Lower leg skin (tissue), 3 donors: Measurements from ENCODE around the gene ZNF878.

Source experiments
- CTCF ChIP-seq, 3 donors: fragments of 450-650 bp; IDR thresholded peaks; one replicate each; pipeline ENCODE4 v1.5.1; 2016; ENCODE audit warnings: antibody characterized with exemption in 3 of 3, mild to moderate bottlenecking in 3 of 3, moderate library complexity in 2 of 3
- POLR2A ChIP-seq, 2 donors: fragments of 450-650 bp; IDR thresholded peaks; one replicate each; pipeline ENCODE4 v1.6.1; 2016 to 2017; ENCODE audit warnings: antibody characterized with exemption in 2 of 2, mild to moderate bottlenecking in 1 of 2, moderate library complexity in 1 of 2

- no peak for TF ChIP-seq CTCF (IDR thresholded peaks at IDR 0.05)
- no peak for TF ChIP-seq POLR2A (IDR thresholded peaks at IDR 0.05)
Observed at GRCh38 chr19:12092065-12092867, 39.5 kb upstream of the ZNF878 start.
